GM21576 (cell line): ENCODE measurements around the gene EXOC2.
"Not testable (repeated sequence)": the region's sequence is repeated elsewhere in the genome, so short reads cannot be mapped to it uniquely, and the experiment has no call there.

ENCODE experiments used
- ATAC-seq: cut with Tn5 transposase; IDR thresholded peaks from one replicate; pipeline ENCODE4 v1.9.1; 2021; ENCODE audit warnings: mild to moderate bottlenecking, moderate library complexity; ENCODE audit not compliant: unreplicated experiment

EXOC2 gene

GRCh38 chr6:641225-641985, 51.5 kb downstream of the EXOC2 start:
- ATAC-seq, result no peak

GRCh38 chr6:636488-636887, 56.5 kb downstream of the EXOC2 start:
- no peak for ATAC-seq

- no peak for ATAC-seq
Measured at GRCh38 chr6:635233-635632, 57.7 kb downstream of the EXOC2 start.

DNA sequence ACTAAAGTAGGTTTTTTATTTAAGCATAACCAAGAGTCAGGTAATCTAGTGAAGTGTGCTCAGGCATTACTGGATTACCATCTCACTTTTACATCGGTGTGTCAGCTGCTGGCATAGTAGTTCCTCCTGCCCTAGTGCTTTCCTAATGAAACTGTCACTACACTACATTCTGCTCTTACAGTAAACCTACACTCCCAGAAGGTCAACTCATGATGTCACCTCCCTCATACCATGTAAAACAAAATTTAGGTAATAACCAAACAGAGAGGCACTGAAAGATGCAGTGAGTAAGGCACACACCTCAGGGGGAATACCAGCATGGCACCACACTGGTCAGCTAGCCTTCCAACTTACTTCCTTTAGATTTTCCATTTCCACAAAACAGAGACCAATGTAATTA, 59.3 kb downstream of the EXOC2 start:
- no peak for ATAC-seq

DNA sequence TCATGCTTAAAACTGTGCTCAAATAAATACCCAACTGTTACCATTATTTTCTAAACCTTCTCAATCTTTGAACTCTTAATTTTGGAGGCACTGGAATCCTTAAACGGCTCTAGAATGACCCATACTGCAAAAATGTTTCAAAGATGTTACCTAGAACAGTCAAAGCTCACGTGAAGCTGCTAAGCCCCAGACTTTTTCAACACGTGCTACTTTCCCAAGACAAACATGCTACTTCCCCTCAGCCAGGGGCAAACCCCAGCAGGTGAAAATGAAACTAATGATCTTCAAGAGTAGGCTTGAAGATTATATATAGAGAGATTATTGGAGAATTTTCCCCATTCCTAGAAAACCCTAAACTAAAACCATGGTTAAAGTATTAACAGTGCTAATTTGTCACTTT, 64.2 kb downstream of the EXOC2 start:
- no peak for ATAC-seq

- ATAC-seq, result no peak
Measured at GRCh38 chr6:626236-626635, 66.7 kb downstream of the EXOC2 start.

DNA sequence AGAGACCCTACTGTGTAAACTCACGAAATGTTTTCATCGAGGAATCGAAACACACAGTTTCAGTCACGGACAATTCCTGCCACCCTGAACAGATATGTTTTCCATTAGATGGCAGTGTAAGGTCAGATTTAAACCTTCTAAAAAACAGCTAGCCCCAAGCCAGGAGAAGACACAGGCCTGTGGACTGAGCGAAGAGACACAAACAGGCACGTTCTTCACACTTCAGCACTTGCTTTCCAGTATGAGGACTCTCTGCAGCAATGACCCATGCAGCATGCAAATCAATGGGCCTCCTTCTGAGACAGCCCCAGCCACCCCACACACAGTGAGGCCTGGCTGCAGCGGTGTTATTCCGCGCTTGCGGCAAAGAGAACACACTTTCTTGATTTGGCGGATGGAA, 68.0 kb downstream of the EXOC2 start:
- ATAC-seq, result no peak

DNA sequence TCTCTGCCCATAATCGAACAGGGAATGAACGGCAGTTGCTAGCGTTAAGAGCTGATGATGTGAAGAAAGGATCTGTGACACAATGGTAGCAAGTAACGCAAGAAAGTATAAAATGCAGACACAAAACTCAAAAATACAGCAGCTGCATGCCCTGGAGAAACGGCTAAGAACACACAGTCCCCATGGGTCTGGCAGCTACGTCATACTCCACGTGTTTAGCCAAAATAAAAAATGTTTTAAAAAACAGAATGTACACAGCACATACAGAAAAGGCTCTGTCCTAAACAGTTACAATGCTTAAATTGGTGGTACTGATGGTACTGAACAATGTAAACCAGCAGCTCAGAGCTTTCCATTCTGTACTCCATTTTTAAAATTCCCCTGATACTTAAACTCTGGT, 70.5 kb downstream of the EXOC2 start:
- ATAC-seq, result no peak

DNA sequence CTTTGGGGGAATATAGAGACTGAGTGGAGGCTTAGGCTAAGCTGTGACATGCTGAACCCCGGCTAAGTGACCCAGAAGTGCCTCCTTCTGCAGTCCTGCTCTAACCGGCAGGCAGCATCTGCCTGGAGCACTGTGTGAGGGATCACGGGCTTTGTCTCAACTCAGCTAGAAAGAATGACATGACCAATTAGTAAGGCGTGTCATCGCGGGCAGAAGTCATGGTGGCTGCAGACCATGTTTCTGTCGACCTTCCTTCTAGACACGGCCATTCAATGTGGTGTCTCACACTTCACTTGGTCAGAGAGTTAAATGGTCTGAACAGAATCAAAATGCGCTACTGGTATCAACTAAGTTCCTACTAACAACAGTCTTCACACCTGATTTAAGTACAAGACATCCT, 71.0 kb downstream of the EXOC2 start:
- no peak for ATAC-seq

GRCh38 chr6:620950-621349, 72.0 kb downstream of the EXOC2 start:
- no peak for ATAC-seq

DNA sequence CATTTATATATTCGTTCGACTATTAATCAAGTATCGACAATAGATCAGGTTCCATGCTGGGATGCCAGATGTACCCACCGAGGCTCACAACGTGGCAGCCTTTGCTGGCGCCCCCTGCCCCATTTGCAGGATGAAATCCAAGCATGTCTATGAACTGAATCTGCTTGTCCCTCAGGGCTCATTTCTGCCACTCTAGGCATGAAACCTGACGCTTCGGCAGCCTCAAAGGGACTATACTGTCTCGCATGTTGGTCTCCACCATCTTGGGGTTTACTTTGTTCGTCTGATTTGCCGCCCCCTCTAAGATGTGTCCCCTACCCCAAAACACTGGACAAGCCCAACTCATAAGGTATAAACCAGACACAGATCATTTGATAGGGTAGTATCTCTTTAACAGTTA, 72.8 kb downstream of the EXOC2 start:
- no peak for ATAC-seq

DNA sequence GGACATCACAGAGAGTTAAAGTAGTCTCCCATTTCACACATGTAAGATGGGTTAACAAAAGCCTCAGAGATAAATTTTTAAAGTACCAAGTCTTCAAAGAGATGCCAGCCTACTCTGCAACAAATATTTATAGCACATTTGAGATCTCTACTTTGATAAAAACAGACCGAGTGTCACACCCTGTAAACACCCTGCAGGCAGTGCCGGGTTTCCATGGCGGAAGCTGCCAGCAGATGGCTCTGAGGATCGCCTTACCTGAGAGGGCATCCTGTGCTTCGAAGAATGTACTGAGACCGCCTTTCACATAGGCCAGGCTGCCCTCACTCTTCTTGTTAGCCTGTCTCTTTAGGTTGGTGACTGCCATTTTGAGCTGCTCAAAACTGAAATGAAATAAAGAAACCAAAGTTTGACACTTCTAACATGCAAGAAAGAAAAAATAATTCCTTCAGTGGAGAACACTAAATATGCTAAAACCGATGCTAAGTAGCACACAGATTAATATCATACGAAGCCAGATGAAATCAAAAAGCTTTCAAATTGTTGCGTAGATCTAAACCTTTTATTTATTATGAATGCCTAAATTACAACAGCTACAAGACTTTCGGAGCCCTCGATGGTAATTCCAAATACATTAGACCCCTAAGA, 75.4 kb downstream of the EXOC2 start:
- no peak for ATAC-seq

DNA sequence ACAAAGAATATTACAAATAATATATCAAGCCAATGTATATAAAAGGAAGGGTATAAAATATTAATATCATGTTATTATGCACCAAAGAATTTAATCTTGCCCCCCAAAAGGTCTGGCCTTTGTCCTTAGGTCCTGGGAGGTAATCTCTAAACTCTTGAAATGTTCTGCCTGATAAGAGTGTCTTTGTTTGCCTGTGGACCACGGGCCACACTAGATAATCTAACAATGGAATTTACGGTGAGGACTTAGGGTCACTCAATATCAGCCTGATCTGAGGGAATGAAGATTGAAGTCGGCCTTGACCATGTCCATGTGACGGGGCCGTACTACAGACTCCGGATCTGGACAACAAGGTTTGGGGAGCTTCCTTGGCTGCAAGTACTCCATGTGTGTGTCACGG, 79.0 kb downstream of the EXOC2 start:
- ATAC-seq, result no peak

GRCh38 chr6:611928-612327, 81.0 kb downstream of the EXOC2 start:
- no peak for ATAC-seq

DNA sequence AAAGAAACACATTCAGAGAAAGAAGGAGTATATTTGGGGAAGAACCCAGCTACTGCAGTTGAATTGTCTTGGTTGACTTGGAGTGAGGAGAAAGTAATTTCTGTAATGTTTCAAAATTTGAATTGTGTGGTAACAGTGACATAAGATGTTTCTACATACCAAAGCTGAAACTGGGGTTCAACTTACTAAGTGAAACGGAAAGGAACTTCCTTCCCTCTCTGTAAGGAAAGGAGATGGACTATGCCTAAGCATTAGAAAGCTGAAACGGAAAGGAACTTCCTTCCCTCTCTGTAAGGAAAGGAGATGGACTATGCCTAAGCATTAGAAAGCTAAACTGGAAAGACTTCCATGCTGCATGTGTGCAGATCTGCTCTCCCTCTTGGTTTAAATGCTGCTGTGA, 82.1 kb downstream of the EXOC2 start:
- no peak for ATAC-seq

GRCh38 chr6:609905-610304, 83.0 kb downstream of the EXOC2 start:
- no peak for ATAC-seq

- no peak for ATAC-seq
Measured at GRCh38 chr6:606829-607379, 86.0 kb downstream of the EXOC2 start.

GRCh38 chr6:605895-606294, 87.0 kb downstream of the EXOC2 start:
- not testable (repeated sequence) for ATAC-seq

GRCh38 chr6:604579-604978, 88.4 kb downstream of the EXOC2 start:
- ATAC-seq, result no peak

DNA sequence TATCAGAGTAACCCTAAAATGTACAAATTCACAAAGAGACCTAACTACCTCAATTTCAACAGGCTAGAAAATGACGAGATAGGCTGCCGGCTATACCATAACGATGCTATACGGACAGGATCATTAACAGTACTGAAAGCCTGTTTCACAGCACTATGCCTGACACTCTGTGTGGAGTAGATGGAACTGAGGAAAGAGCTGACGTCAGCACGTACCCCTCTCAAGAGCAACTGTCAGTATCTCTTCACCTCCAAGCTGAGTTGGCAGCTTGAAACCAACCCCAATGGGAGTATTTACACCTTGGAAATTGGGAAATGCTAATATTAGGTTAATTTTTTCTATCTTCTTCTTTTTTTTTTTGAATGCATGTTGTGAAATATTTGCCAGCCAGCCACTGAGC, 89.7 kb downstream of the EXOC2 start:
- no peak for ATAC-seq

GRCh38 chr6:599576-600448, 93.1 kb downstream of the EXOC2 start:
- no peak for ATAC-seq

DNA sequence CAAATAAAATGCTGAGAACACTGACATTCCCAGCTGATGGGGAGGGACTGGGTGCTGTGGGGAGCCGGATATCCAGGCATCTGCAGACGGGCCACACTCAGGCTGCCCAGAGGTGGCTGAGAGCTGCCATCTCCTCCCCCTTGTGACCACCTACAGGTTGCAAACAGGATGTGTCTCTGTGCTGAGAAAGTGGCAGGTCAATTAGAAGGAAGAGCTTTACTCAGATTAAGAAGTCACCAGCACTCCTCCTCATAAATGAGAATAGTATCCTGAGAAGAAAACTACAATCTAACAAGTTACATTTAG, 99.1 kb downstream of the EXOC2 start:
- no peak for ATAC-seq
